ENCODE measurements around the gene TTLL6.
"Not testable (repeated sequence)": the region's sequence is repeated elsewhere in the genome, so short reads cannot be mapped to it uniquely, and the experiment has no call there.

TTLL6 gene

GRCh38 chr17:48831549-48831883, 14.5 kb upstream of the TTLL6 start:
- TF ChIP-seq CTCF (IDR thresholded peaks at IDR 0.05; ENCODE audit: low read length, missing control alignments), result no peak
- no peak for DNase-seq (ENCODE audit: low read depth)
- peak overlapping the region; percentile 96 for H3K4me3 ChIP-seq (replicated peaks; ENCODE audit: low read depth, low read length)

- H3K4me3 ChIP-seq (replicated peaks; ENCODE audit: low read depth, low read length), result peak within 1 kb of the TSS; percentile 96
- no peak for TF ChIP-seq CTCF (IDR thresholded peaks at IDR 0.05; ENCODE audit: low read length, missing control alignments)
- DNase-seq (ENCODE audit: low read depth), result peak; percentile 91
Observed at GRCh38 chr17:48830840-48831548, 14.0 kb upstream of the TTLL6 start, which contains the start of gene CALCOCO2. Gene CALCOCO2 (plus strand): TSS chr17:48831035. CDS start chr17:48841708, 10,673 bp downstream.

- DNase-seq (ENCODE audit: low read depth), result no peak
- no peak overlapping the region for H3K4me3 ChIP-seq (replicated peaks; ENCODE audit: low read depth, low read length)
- no peak for TF ChIP-seq CTCF (IDR thresholded peaks at IDR 0.05; ENCODE audit: low read length, missing control alignments)
Observed at GRCh38 chr17:48825446-48826381, 8.7 kb upstream of the TTLL6 start.

- not testable (repeated sequence) for H3K4me3 ChIP-seq (replicated peaks; ENCODE audit: low read depth, low read length); DNase-seq (ENCODE audit: low read depth)
Observed at GRCh38 chr17:48820936-48821335, 3.9 kb upstream of the TTLL6 start.

GRCh38 chr17:48819466-48819865, 2.4 kb upstream of the TTLL6 start:
- DNase-seq (ENCODE audit: low read depth), result no peak
- no peak for TF ChIP-seq CTCF (IDR thresholded peaks at IDR 0.05; ENCODE audit: low read length, missing control alignments)
- H3K4me3 ChIP-seq (replicated peaks; ENCODE audit: low read depth, low read length), result no peak overlapping the region

GRCh38 chr17:48818361-48818841, 1.4 kb upstream of the TTLL6 start:
- TF ChIP-seq CTCF (IDR thresholded peaks at IDR 0.05; ENCODE audit: low read length, missing control alignments), result no peak
- H3K4me3 ChIP-seq (replicated peaks; ENCODE audit: low read depth, low read length), result no peak overlapping the region
- no peak for DNase-seq (ENCODE audit: low read depth)

GRCh38 chr17:48816438-48816773, 623 bp downstream of the TTLL6 start:
- DNase-seq (ENCODE audit: low read depth), result no peak
- peak overlapping the region; percentile 47 for H3K4me3 ChIP-seq (replicated peaks; ENCODE audit: low read depth, low read length)
- no peak for TF ChIP-seq CTCF (IDR thresholded peaks at IDR 0.05; ENCODE audit: low read length, missing control alignments)
